ENCODE results near the gene CRTC1.

Gene CRTC1, protein sequence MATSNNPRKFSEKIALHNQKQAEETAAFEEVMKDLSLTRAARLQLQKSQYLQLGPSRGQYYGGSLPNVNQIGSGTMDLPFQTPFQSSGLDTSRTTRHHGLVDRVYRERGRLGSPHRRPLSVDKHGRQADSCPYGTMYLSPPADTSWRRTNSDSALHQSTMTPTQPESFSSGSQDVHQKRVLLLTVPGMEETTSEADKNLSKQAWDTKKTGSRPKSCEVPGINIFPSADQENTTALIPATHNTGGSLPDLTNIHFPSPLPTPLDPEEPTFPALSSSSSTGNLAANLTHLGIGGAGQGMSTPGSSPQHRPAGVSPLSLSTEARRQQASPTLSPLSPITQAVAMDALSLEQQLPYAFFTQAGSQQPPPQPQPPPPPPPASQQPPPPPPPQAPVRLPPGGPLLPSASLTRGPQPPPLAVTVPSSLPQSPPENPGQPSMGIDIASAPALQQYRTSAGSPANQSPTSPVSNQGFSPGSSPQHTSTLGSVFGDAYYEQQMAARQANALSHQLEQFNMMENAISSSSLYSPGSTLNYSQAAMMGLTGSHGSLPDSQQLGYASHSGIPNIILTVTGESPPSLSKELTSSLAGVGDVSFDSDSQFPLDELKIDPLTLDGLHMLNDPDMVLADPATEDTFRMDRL

DNA sequence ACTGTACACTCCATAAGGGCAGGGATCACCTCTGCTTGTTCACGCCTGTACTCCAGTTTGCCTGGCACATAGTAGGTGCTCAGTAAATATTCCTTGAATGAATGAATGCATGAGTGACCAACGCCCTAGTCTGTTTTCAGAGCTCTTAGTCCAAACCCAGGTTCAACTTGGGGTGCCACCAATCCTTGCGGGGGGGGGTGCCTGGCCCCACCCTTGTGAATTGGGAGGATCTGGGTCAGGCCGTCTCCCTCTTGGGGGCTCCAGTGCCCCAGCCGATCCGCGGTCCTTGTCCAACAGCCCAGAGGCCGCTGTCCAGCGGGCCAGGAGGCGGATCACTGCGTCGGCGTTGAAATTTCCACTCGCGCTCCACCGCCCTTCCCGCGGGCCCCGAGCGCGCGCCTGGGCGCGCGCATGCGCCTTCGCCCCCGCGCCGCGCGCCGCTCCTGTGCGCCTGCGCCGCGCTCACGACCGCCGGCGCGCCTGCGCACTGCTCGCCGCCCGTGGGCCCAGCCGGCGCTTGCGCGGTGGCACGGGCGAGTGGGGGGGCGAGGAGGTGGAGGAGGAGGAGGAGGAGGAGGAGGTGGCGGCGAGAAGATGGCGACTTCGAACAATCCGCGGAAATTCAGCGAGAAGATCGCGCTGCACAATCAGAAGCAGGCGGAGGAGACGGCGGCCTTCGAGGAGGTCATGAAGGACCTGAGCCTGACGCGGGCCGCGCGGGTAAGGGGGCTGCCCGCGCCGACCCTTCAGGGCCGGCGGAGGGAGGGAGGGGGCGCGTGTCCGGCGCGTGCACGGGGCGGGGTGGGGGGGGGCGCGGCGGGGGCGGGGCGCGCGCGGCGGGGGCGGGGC, at the start of gene CRTC1:
Gene CRTC1 (plus strand): TSS at position 572 of the 849 bp plus-strand sequence. CDS start 23 bp downstream, at position 595.
- peak; percentile 80 to 91 (median 87) for DNase-seq

DNA sequence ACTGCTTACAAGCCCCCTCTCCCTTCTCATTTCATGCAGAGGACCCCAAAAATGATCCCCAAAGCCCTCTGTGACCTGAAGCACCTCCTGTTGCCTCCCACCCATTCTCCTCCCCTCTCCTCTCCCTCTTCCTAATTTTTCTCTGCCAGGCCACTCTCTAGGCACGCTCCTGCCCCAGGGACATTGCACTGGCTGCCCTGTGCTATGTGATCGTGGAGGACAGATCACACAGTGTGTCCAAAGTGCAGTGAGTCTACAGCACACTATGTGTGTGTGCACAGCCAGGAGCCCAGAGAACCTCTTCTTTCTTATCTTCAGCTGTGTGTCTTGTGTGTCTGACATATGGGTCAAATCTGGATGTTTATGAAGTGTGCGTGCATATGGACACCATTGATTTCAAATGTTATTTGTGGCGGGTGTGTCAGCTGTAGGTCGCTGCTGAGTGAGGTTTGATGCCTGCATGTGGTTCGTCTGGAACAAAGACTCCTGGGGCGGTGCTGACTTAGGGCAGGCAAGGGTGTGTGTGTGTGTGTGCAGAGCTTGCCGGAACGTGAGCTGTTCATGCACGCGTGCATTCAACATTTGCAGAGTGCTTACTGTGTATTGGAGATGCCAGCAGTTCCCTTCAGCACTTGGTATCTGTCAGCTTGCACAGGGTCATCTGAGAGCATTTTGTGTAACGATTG, 48.7 kb upstream of the CRTC1 start:
- peak in 1 of 3 experiments; percentile 19 for DNase-seq

DNA sequence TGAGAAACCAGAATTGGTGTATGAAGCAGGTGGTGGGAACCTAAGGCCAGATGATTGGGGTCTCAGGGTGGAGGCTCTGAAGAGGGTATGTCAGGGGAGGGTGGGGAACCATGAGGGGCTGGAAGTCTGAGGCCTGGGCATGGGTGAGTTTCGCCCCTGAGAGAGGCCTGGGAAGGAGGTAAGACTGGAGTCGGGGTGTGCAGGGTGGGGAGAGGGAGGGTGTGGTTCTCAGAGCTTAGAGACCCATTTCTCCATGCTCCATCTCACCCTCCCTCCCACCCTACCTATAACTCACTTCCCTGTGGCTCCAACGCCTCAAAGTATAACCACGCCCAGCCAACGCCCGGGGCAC, 47.7 kb upstream of the CRTC1 start:
- no peak for DNase-seq

DNA sequence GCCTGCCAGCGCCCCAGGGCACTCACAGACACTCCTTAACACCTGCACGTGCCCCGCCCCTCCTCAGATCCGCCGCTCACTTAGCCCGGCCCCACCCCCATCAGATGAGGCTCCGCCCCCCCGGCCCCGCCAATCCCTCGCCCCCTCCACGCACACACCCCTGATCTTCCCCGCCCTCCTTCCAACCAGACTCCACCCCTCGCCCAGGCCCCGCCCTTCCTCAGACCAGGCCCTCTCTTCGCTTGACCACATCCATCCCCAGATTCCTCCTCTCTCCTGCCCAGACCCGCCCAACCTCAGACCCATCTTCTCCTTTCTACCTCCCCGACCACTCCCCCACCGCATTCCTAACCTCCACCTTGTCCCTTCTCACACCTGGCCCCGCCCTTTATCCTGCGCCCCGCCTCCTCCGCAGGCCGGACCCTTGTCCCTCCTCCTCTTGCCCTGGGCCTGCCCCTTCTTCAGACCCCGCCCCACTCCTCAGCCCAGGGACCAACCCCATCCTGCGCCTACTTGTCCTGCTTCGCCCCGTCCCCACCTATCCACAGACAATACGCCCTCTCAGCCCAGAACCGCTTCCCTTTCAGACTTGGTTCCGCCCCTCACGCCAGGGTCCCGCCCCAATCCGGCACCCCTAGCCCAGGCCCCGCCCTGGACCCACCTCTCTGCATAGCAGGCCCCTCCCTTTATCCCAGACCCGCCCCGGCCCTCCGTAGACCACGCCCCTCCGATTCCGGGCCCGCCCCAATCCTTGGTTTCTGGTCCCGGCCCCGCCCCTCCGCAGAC, 47.1 kb upstream of the CRTC1 start:
- DNase-seq = peak; percentile 90 to 96 (median 92)

DNA sequence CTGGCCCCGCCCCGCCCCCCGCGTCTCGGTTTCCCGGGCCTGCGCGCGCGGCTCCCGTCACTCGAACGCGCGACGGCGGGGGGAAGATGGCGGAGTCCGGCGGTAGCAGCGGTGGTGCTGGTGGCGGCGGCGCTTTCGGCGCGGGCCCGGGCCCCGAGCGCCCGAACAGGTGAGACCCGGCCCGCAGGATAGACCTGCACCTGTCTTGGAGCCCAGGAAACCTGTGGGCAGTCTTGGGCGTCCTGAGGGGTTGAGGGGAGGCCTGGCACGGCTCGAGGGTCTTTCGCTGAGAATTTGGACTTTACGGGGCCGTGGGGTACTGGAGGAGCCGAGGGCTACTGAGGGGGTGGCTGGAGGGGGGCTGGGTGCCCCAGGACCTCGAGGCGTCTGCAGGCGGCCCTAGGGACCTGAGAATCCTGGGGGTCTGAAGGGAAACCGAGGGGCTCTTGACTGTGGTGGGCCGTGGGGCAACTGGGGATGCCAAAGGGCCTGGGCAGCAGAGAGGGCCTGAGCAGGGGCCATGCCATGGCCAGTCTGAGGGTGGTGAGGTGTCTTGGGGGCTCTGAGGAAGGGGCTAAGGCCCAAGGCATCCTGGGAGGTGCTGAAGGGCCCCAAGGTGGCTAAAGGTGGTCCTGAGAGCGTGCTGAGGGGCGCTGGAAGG, 46.4 kb upstream of the CRTC1 start, which contains the start of gene KLHL26:
Gene KLHL26 (plus strand): TSS at position 60 of the 661 bp plus-strand sequence. CDS start 27 bp downstream, at position 87.
- DNase-seq = peak in 1 of 3 experiments; percentile 31

DNA sequence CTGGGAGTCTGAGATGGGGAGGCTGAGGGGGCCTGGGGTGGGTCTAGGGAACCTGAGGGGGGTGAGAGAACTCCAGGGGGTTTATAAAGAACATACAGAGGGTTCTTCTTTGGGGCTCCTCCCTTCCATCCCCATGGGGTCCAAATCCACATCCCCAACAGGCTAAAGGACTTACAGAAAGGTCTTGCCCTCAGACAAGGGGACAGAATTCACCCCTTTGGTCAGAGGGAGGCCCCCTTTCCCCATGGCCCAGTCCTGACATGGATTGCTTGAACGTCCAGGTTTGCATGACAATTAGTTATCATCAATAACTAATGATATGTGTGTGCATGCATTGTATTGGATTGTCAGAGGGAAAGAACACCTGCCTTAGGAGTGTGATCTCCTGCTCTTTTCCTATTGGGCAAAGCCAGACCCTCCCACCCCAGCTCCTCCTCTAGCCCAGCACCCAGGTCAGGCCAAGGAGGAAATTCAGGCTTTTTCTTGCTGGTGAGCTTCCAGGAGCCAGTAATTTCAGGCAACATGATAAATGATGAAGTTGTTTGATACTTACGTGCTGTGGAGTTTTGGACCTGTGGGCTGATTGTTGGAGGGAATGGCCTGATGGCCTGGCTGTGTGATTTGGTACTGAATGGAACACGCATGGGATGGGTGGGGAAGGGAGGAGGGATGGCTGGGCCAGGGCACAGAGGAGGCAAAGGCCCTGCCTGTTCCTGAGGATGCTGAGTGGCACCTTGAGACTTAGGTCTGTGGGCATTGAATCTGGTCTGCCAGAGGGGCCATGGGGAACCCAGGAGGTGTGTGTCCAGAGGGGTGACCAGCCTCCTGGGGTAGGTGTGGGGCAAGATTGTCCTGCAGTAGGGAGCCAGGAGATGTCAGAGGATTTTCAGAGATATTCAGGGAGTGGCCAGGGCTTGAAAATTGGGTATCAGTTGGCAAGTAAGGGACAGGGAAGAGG, 45.5 kb upstream of the CRTC1 start:
- peak in 2 of 3 experiments; percentile 27 to 59 for DNase-seq

DNA sequence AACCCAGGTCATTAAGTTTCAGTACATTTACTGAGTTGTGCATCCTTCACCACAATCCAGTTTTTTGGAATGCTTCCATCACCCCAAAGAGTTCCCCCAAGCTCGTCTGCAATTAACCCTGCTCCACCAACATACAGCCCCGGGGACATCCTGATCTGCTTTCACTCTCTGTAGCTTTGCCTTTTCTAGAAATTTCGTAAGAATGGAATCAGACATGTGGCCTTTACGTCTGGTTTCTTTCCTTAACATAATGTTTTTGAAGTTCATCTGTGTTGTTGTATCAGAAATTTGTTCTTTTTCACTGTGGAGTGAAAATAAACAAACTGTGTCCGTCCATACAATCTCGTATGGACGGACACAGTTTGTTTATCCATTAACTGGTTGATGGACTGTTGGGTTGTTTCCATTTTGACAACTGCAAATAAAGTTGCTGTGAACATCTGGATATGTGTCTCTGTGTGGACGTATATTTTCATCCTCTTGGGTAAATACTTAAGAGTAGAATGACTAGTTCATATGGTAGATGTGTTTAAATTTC, 43.7 kb upstream of the CRTC1 start:
- no peak for DNase-seq

DNA sequence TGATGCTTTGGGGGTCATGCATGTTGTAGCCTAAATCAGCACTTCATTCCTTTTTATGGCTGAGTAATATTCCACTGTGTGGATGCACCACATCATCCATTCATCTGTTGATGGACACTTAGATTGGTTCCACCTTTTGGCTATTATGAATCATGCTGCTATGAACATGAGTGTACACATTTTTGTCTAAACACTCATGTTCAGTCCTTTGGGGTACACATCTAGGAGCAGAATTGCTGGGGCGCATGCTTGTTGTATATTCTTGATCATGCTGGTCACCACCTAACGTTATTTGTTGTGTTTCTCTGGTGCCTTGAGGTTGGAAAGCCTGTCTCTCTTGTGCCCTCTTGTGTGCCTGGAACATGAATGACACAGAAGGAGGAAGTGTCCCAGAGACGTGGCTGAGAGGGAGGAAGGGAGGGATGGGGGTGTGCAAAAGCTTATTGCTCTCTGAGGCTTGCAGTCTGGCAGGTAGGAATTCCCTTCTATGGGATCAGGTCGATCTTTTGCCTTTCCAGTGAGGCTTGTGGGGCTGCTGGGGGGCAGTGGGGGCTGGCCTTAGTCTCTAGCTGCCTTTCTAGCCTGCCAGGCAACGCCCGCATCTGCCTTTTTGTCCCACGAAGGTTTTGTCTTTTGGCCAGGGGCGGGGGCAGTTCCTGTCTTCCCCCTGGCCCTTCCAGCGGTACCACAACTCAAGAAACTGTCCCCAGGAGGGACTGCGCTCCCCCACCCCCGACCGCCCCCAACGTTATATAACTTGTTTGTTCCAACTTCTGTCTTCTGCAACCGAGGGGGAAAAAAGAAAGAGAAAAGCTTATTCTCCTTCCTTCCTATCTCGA, 39.1 kb upstream of the CRTC1 start:
- DNase-seq = no peak

DNA sequence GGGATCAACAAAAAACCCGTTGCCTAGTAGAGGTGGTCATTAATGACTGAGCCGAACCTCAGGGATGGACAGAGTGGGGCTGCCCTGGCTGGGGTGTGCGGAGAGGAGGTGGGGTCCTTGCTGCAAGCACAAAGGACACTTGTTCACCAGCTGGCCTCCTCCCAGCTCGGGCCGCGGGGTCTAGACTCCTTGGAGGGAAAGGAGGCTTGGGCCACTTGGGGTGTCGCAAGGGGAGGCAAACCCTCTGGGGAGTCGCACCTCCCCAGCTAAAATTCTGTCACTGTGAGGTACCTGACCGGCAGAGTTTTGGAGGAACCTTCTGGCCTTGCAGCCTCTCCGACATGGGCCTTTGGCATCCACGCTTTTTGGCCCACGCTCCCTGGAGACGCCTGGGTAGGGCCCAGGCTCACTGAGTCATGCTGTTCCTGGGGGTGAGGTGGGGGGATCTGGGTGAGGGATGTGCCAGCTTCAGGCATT, 38.4 kb upstream of the CRTC1 start:
- DNase-seq = no peak

DNA sequence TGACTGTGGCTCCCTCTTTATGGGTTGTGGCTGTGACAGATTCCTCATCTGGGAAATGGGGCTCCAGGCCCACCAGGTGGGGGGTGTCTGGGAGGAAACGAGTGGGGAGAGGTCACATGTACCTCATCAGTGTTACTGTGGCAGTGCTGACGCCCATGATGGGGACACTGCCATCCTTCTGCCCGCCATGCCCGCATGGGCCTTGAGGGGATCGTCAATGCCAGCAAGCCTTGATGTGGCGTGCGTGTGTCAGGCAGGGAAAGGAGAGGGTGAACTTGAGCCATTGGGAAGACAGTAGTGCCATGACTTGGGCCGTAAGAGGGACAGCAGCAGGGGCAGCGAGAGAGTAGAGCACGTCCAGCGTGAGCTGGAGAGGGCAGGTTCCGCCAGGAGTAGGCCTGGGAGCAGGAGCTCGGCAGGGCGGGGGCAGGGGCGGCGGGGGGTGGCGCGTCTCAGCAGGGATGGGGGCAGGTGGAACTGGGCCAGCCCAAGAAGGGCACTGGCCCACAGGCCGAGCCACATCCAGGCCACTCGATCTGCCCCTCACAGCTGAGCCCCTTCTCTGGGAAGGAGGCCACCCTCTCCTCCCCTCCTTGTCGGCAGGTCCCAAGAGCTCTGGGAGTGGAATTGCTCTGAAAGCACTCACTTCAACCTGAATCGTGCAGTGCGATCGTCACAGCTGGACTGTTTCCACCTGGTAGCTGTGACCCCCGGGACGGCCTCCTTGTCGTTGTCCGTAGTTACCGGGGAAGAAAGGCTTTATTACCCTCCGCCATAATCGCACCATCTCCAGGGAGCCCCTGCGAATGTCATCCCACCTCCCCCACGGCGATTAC, 36.7 kb upstream of the CRTC1 start:
- peak in 2 of 3 experiments; percentile 33 to 70 for DNase-seq

DNA sequence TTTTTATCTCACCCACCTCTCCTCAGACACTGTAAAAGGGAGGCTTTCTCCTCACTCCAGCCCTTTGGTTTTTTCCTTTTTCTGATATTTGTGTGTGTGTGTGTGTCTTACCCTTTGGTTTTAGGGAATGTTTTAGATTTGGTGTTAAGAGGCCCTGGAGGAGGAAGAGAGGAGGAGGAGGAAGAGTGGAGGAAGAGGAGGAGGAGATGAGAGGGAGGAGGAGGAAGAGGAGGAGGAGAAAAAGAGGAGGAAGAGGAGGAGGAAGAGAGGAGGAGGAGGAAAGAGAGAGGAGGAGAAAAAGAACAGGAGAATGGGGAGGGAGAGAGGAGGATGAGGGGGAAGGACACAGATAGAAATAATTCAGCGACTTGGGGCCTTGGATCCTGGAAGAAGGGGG, 36.1 kb upstream of the CRTC1 start:
- DNase-seq = no peak

DNA sequence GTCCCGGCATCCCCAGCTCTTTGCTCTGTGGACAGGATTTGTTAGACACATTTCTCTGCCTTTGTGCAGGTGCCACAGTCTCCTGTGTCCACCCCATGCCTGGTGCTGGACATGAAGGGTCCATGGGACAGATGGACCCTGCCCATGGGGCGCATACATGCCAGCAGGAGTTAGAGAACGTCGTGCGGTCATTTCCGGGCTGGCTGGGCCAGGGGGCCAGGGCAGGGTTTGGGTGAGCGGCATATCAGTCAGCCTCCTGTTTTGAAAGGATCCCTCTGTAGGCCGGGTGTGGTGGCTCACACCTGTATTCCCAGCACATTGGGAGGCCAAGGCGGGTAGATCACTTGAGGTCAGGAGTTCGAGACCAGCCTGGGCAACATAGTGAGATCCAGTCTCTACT, 35.7 kb upstream of the CRTC1 start:
- no peak for DNase-seq

DNA sequence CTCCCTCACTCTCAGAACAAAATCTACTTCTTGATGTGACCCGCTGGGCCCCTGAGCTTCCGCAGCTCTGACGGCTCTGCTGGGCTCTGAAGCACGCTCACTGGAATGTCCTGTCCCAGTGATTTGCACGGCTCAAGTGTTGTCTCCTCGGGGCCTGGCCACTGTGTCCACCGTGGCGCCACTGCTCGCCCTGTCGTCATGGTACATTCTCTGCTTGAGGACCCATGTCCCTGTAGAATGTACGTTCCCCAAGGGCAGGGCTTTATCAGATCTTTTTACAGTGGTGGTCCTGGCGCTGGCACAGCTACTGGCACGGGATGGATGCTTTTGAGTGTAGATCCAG, 34.5 kb upstream of the CRTC1 start:
- DNase-seq = no peak

DNA sequence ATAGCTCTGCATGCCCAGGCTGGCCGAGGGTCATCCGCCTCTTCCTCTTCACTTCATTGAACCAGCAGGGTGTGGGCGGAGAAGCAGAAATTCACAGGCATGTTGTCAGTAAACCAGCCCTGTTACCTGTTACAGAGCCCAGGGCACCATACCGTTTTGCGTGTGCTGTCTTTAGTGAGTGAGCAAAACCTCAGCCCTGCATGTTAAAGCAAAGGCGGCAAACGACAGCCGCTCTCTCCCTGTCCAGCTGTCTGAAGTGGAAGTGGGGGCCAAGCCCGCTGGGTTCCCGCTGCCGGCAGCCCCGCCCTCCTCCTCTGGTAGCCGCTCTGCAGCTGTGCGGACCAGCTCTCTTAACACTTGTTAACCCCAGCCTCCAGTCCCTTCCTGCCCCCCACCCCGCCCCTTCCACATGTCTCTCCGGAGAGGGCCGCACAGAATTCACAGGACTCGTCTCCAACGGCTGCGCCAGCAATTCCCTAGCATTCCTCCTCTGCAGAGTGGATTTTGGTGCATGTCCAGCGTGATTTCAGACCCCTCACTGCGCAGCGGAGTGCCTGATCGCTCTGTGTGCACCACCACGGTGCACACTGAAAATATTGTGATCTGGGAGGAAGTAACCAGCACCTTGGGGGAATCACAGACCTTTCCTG, 34.0 kb upstream of the CRTC1 start:
- DNase-seq = peak in 2 of 3 experiments; percentile 7 to 51

DNA sequence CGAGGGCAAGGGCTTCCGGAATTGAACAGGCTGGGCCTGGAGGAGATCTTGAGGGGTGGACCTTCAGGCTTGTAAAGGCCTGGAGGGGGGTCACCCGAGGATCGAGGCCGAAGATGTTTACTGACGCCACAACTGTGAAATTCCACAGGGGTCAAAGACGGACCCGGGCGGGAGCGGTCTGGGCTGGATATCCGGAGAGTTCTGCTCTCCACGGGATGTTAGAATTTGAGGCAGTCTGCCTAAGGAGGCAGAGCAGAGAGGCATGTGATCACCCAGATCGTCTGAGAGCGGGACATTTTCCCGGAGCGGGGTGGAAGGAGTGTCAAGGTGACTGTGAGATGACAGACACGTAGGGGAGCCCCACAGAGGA, 33.5 kb upstream of the CRTC1 start:
- no peak for DNase-seq

DNA sequence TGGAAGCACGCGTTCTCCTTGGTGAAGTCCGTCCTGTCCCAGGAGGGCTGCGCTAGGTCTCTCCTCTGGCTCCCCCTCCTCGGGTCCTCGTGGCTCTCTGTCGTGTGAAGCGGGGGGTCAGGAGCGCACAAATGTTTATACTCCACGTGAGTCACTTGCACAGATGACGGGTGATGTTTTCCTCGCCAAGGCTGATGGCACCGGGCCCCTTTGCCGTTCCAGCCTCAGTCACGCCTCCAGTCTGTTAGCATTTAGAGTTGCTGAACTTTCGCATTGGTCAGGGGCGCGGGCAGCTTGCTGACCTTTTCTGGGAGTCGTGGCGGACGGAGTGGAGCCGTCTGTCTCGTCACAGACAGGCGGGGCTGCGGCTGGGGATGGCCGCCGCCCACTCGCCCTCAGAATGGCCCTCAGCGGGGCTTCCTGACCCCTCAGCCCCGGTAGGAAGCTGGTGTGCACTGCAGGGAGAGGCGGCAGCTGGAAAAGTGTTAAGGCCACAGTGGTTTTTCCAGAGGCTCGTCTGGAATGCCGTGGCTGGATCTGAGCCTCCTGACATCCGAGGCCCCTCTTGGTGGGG, 32.9 kb upstream of the CRTC1 start:
- DNase-seq = no peak

DNA sequence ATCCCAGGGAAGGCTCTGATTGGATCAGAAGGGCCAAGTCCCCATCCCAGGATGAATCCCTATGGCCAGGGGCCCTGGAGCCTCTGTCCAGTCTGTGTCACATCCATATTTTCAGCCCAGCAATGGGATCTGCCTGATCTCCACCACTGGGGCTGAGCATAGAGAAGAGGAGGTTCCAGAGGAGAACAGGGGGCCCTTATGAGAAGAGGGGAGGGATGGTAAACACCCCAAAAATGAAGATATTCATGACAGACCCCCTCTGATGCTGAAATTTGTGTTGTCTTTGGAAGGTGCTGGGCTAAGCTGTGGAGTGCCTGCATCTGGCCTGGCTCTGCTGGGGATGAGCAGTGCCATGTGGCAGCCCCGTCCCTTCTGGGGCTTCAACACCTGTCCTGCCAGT, 32.2 kb upstream of the CRTC1 start:
- no peak for DNase-seq

All from NCI-H1417 (cell line).